GM19452 (cell line): ENCODE results near the gene ERP27.

Experiments
- ATAC-seq: cut with Tn5 transposase; IDR thresholded peaks from one replicate; pipeline ENCODE4 v1.9.1; 2021; ENCODE audit not compliant: unreplicated experiment

ERP27 gene

GRCh38 chr12:14871886-14872285 is 66.5 kb downstream of the ERP27 start:
- ATAC-seq: no peak

GRCh38 chr12:14871247-14871646 is 67.1 kb downstream of the ERP27 start:
- ATAC-seq: no peak

- no peak for ATAC-seq
Observed at GRCh38 chr12:14868916-14869506, 69.3 kb downstream of the ERP27 start.
